ENCODE data around the gene MYO5B.
A peak's percentile ranks its signal among the peaks of the same experiment; 100 is the strongest.

The MYO5B gene

GRCh38 chr18:49926106-49926745 is 268.7 kb downstream of the MYO5B start:
- no peak for DNase-seq (ENCODE audit: low read depth in 1 of 2, low spot score in 1 of 2)

GRCh38 chr18:49924293-49924983 is 270.5 kb downstream of the MYO5B start:
- no peak for DNase-seq (ENCODE audit: low read depth in 1 of 2, low spot score in 1 of 2)

GRCh38 chr18:49922228-49922627 is 272.7 kb downstream of the MYO5B start:
- DNase-seq (ENCODE audit: low read depth in 1 of 2, low spot score in 1 of 2) = no peak

- no peak for DNase-seq (ENCODE audit: low read depth in 1 of 2, low spot score in 1 of 2)
These were observed 273.5 kb downstream of the MYO5B start for GRCh38 chr18:49921318-49921985.

GRCh38 chr18:49920731-49921130 is 274.2 kb downstream of the MYO5B start:
- DNase-seq (ENCODE audit: low read depth in 1 of 2, low spot score in 1 of 2) = no peak

- DNase-seq (ENCODE audit: low read depth in 1 of 2, low spot score in 1 of 2) = no peak
These were observed 277.2 kb downstream of the MYO5B start for GRCh38 chr18:49917742-49918141.

- DNase-seq (ENCODE audit: low read depth in 1 of 2, low spot score in 1 of 2) = no peak
These were observed 279.6 kb downstream of the MYO5B start for GRCh38 chr18:49915352-49915751.

GRCh38 chr18:49913221-49913620 is 281.7 kb downstream of the MYO5B start:
- DNase-seq (ENCODE audit: low read depth in 1 of 2, low spot score in 1 of 2) = no peak

- DNase-seq (ENCODE audit: low read depth in 1 of 2, low spot score in 1 of 2) = no peak
These were observed 283.5 kb downstream of the MYO5B start for GRCh38 chr18:49911427-49911826.

- DNase-seq (ENCODE audit: low read depth in 1 of 2, low spot score in 1 of 2) = no peak
These were observed 284.0 kb downstream of the MYO5B start for GRCh38 chr18:49910986-49911385.

- DNase-seq (ENCODE audit: low read depth in 1 of 2, low spot score in 1 of 2) = no peak
These were observed 284.9 kb downstream of the MYO5B start for GRCh38 chr18:49910019-49910418.

- no peak for DNase-seq (ENCODE audit: low read depth in 1 of 2, low spot score in 1 of 2)
These were observed 287.5 kb downstream of the MYO5B start for GRCh38 chr18:49907346-49907929.

- DNase-seq (ENCODE audit: low read depth in 1 of 2, low spot score in 1 of 2) = no peak
These were observed 289.2 kb downstream of the MYO5B start for GRCh38 chr18:49905771-49906170.

- DNase-seq (ENCODE audit: low read depth in 1 of 2, low spot score in 1 of 2) = no peak
These were observed 289.9 kb downstream of the MYO5B start for GRCh38 chr18:49904871-49905555.

- no peak for DNase-seq (ENCODE audit: low read depth in 1 of 2, low spot score in 1 of 2)
These were observed 293.0 kb downstream of the MYO5B start for GRCh38 chr18:49901862-49902340.

GRCh38 chr18:49899657-49900330 is 295.2 kb downstream of the MYO5B start:
- no peak for DNase-seq (ENCODE audit: low read depth in 1 of 2, low spot score in 1 of 2)

GRCh38 chr18:49898421-49898820 is 296.5 kb downstream of the MYO5B start:
- DNase-seq (ENCODE audit: low read depth in 1 of 2, low spot score in 1 of 2) = peak; percentile 5 to 37

GRCh38 chr18:49894517-49895226 is 300.3 kb downstream of the MYO5B start:
- DNase-seq (ENCODE audit: low read depth in 1 of 2, low spot score in 1 of 2) = no peak

- no peak for DNase-seq (ENCODE audit: low read depth in 1 of 2, low spot score in 1 of 2)
These were observed 301.9 kb downstream of the MYO5B start for GRCh38 chr18:49893036-49893435.

Data from activated T-helper 1 cell treated with anti-CD3 and anti-CD28 coated beads, Interleukin-2, amount 50 U/mL, for 16 hours (primary cell).